Transverse colon (tissue), 4 donors: ENCODE results near the gene SUCLG2.

Experiments used
- CTCF ChIP-seq, 5 experiments: fragments of 200-600 bp in 3 of 5; fragments of 450-650 bp in 2 of 5; sonication (generic) in 3 of 5; IDR thresholded peaks; 1 replicate in 2 of 5; 2 replicates in 3 of 5; pipeline ENCODE4 v1.5.1; 2016 to 2017; ENCODE audit warnings: antibody characterized with exemption in 5 of 5, inconsistent platforms in 3 of 5, mild to moderate bottlenecking in 2 of 5, moderate library complexity in 1 of 5
- POLR2A ChIP-seq: fragments of 450-650 bp; IDR thresholded peaks from one replicate; pipeline ENCODE4 v1.6.1; 2016; ENCODE audit warnings: antibody characterized with exemption, mild to moderate bottlenecking, moderate library complexity
- POLR2AphosphoS5 ChIP-seq, 3 donors: sonication (generic); formaldehyde crosslinking; IDR thresholded peaks; one replicate each; pipeline ENCODE4 v1.6.1; 2016; ENCODE audit warnings: antibody characterized with exemption in 3 of 3

- TF ChIP-seq CTCF (IDR thresholded peaks at IDR 0.05) (no peak), POLR2AphosphoS5 (IDR thresholded peaks at IDR 0.05) (no peak), POLR2A (no peak)
Measured at GRCh38 chr3:67450153-67450552, 204.3 kb downstream of the SUCLG2 start.
